NB4 (cell line): ENCODE measurements around the gene RCOR1.

ENCODE experiments used
- DNase-seq: peaks from one replicate; pipeline ENCODE4 v3.0.0; 2010; ENCODE audit warnings: low read depth
- H3K4me3 ChIP-seq: one replicate; pipeline ENCODE4 v1.5.1; 2011; ENCODE audit warnings: mild to moderate bottlenecking, low read depth, low read length, moderate library complexity
- CTCF ChIP-seq: IDR thresholded peaks from one replicate; pipeline ENCODE4 v1.5.1; 2012; ENCODE audit warnings: low read depth, low read length
- MAX ChIP-seq: IDR thresholded peaks from 2 replicates; pipeline ENCODE4 v1.6.1; 2011; ENCODE audit warnings: low read depth, low read length
- MYC ChIP-seq: IDR thresholded peaks from 2 replicates; pipeline ENCODE4 v1.6.1; 2011; ENCODE audit warnings: low read depth, low read length
- POLR2A ChIP-seq: IDR thresholded peaks from 2 replicates; pipeline ENCODE4 v1.6.1; 2011; ENCODE audit warnings: mild to moderate bottlenecking; ENCODE audit not compliant: insufficient read length; ENCODE audit errors: extremely low read depth

RCOR1 gene

GRCh38 chr14:102777711-102778337 is 185.4 kb downstream of the RCOR1 start:
- peak; percentile 31 for DNase-seq
- TF ChIP-seq MAX (no peak), MYC (no peak), POLR2A (no peak), CTCF (no peak)
- H3K4me3 ChIP-seq = peak overlapping the region; percentile 96

GRCh38 chr14:102778338-102779083 is 186.1 kb downstream of the RCOR1 start:
- 0 out of 2 replicates have a peak, but pooled peaks have one; percentile 5 for TF ChIP-seq MYC
- TF ChIP-seq MAX = no peak
- peak overlapping the region; percentile 96 for H3K4me3 ChIP-seq
- DNase-seq = peak; percentile 47

- no peak for TF ChIP-seq MYC
- no peak for TF ChIP-seq MAX
- TF ChIP-seq CTCF = no peak
- no peak for TF ChIP-seq POLR2A
- DNase-seq = no peak
- peak overlapping the region; percentile 96 for H3K4me3 ChIP-seq
Observed at GRCh38 chr14:102779084-102779462, 186.6 kb downstream of the RCOR1 start.

- H3K4me3 ChIP-seq = peak overlapping the region; percentile 96
Observed at GRCh38 chr14:102779574-102780315, 187.3 kb downstream of the RCOR1 start.

More at GRCh38 chr14:102779574-102780315, 187.3 kb downstream of the RCOR1 start:
- peak; percentile 54 for DNase-seq
- no peak for TF ChIP-seq POLR2A
- no peak for TF ChIP-seq MYC
- TF ChIP-seq CTCF = no peak
- TF ChIP-seq MAX = no peak
